GM13977 (cell line): ENCODE measurements around the gene AHDC1.

ENCODE experiments used
- DNase-seq: peaks from one replicate; pipeline ENCODE4 v3.0.0; 2012; ENCODE audit warnings: low spot score
- in situ Hi-C: fragments of 300-500 bp; cut with MboI; formaldehyde crosslinking; loops from one replicate; pipeline ENCODE4 v1.12.0; 2022; ENCODE audit warnings: low sequenced_read_pairs, low pct_unique_long_range_greater_than_20kb, mixed read lengths, inconsistent platforms; ENCODE audit not compliant: unreplicated experiment
- TF ChIP-seq, protein P1 (sequence below): IDR thresholded peaks from 2 replicates; pipeline ENCODE4 v1.5.1; 2012; ENCODE audit warnings: mild to moderate bottlenecking, control low read depth; ENCODE audit not compliant: insufficient read depth; ENCODE audit errors: extremely low read depth, missing control alignments

Gene AHDC1

DNA sequence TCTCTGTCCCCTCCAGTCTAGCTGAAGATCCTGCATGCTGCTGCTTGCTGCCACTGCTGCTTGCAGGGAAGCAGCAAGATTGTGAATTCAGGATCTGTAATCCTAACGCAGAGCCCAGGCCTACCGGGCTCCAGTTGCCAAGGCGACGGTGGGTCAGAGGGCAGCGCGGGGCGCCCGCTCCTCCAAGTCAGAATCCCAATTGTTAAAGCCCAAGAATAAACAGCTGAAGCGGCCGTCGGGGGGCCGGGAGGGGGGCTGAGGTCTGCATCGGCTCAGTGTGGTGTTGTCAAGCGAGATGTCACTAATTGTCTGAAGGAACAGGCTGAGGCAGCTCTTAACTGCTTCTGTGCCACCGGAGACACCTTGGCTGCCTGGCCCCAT lies 36.8 kb downstream of the AHDC1 start:
- TF ChIP-seq, protein P1, sequence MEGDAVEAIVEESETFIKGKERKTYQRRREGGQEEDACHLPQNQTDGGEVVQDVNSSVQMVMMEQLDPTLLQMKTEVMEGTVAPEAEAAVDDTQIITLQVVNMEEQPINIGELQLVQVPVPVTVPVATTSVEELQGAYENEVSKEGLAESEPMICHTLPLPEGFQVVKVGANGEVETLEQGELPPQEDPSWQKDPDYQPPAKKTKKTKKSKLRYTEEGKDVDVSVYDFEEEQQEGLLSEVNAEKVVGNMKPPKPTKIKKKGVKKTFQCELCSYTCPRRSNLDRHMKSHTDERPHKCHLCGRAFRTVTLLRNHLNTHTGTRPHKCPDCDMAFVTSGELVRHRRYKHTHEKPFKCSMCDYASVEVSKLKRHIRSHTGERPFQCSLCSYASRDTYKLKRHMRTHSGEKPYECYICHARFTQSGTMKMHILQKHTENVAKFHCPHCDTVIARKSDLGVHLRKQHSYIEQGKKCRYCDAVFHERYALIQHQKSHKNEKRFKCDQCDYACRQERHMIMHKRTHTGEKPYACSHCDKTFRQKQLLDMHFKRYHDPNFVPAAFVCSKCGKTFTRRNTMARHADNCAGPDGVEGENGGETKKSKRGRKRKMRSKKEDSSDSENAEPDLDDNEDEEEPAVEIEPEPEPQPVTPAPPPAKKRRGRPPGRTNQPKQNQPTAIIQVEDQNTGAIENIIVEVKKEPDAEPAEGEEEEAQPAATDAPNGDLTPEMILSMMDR: no peak
- in situ Hi-C loops: no loop called here
- no peak for DNase-seq

- in situ Hi-C loops: no loop called here
- TF ChIP-seq, protein P1: no peak
Observed at GRCh38 chr1:27566462-27567145, 37.3 kb downstream of the AHDC1 start.

GRCh38 chr1:27564710-27565649 lies 39.0 kb downstream of the AHDC1 start:
- in situ Hi-C loops: no loop called here
- no peak for DNase-seq

More at GRCh38 chr1:27566462-27567145, 37.3 kb downstream of the AHDC1 start:
- no peak for DNase-seq

GRCh38 chr1:27563591-27564471 lies 40.1 kb downstream of the AHDC1 start:
- DNase-seq: no peak
- TF ChIP-seq, protein P1: no peak
- in situ Hi-C loops: no loop called here

More at GRCh38 chr1:27564710-27565649, 39.0 kb downstream of the AHDC1 start:
- TF ChIP-seq, protein P1: no peak

GRCh38 chr1:27563341-27563590 lies 40.7 kb downstream of the AHDC1 start:
- TF ChIP-seq, protein P1: no peak
- in situ Hi-C loops: no loop called here
- DNase-seq: no peak

DNA sequence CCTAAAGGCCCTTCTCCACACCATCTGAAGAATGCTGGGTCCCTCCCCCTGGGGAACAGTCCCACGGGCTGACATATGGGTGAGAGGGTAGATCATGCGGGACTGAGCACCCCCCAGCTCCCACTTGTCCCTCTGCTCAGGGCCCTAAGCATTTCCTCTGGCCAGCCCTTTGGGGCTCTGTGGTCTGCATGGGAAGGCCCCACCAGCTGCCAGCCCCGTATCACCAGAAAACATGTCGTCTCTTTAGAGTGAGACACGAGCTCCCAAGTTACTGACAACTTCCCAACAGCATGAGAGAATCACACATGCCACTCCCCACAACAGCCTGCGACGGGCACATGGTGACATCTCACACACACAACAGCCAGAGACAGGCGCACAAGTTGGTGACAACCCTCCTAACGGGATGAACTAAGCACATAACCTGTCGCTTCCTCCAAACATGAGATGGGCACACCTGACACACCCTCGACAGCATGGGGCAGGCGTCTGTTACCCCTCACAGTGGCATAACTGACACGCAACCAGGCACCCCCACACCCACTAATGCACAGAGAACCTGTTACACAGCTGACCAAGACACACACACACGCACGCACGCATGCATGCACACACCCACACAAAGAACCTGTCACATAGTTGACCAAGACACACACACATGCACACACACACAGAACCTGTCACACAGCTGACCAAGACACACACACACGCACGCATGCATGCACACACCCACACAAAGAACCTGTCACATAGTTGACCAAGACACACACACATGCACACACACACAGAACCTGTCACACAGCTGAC lies 41.2 kb downstream of the AHDC1 start:
- TF ChIP-seq, protein P1: no peak
- in situ Hi-C loops: no loop called here
- DNase-seq: no peak
